Prostate gland (tissue), 2 donors: ENCODE data around the gene DEFB113.

Source experiments
- POLR2A ChIP-seq: fragments of 450-650 bp; IDR thresholded peaks from one replicate; pipeline ENCODE4 v1.6.1; 2016; ENCODE audit warnings: antibody characterized with exemption, mild to moderate bottlenecking
- TF ChIP-seq, protein P1 (sequence below), 4 experiments: fragments of 200-600 bp in 2 of 4; fragments of 450-650 bp in 2 of 4; sonication (generic) in 2 of 4; IDR thresholded peaks; 1 replicate in 3 of 4; 2 replicates in 1 of 4; pipeline ENCODE4 v1.5.1; 2016 to 2019; ENCODE audit warnings: antibody characterized with exemption in 4 of 4, mild to moderate bottlenecking in 2 of 4, moderate library complexity in 2 of 4

- no peak for TF ChIP-seq POLR2A
- TF ChIP-seq, protein P1, sequence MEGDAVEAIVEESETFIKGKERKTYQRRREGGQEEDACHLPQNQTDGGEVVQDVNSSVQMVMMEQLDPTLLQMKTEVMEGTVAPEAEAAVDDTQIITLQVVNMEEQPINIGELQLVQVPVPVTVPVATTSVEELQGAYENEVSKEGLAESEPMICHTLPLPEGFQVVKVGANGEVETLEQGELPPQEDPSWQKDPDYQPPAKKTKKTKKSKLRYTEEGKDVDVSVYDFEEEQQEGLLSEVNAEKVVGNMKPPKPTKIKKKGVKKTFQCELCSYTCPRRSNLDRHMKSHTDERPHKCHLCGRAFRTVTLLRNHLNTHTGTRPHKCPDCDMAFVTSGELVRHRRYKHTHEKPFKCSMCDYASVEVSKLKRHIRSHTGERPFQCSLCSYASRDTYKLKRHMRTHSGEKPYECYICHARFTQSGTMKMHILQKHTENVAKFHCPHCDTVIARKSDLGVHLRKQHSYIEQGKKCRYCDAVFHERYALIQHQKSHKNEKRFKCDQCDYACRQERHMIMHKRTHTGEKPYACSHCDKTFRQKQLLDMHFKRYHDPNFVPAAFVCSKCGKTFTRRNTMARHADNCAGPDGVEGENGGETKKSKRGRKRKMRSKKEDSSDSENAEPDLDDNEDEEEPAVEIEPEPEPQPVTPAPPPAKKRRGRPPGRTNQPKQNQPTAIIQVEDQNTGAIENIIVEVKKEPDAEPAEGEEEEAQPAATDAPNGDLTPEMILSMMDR (IDR thresholded peaks at IDR 0.05) = no peak
Measured at GRCh38 chr6:49919261-49919660, 50.2 kb downstream of the DEFB113 start.
